Measurements from ENCODE around the gene NKAIN2.
A peak's percentile ranks its signal among the peaks of the same experiment; 100 is the strongest.

The NKAIN2 gene

DNA sequence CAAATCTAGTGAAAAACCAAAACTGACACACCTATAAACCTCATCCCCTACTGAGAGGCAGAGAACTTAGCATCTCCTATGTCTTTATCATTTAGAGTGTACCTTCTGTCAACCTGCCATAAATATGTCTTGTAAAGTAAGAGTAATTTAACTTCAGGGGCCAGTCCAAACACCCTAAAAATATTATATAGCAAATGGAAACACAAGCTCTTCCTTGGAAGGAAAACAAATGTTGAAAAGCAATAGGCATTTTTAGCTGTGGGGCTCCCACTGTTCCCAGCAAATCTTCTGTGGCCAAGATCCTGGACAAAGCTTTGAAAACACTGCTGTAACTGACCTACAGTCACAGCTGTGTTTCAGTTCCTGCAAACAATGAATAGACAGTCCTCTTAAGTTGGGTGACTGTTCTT is 1018.5 kb downstream of the NKAIN2 start (continued):
- TF ChIP-seq, protein P1, sequence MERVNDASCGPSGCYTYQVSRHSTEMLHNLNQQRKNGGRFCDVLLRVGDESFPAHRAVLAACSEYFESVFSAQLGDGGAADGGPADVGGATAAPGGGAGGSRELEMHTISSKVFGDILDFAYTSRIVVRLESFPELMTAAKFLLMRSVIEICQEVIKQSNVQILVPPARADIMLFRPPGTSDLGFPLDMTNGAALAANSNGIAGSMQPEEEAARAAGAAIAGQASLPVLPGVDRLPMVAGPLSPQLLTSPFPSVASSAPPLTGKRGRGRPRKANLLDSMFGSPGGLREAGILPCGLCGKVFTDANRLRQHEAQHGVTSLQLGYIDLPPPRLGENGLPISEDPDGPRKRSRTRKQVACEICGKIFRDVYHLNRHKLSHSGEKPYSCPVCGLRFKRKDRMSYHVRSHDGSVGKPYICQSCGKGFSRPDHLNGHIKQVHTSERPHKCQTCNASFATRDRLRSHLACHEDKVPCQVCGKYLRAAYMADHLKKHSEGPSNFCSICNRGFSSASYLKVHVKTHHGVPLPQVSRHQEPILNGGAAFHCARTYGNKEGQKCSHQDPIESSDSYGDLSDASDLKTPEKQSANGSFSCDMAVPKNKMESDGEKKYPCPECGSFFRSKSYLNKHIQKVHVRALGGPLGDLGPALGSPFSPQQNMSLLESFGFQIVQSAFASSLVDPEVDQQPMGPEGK (tag by site-specific recombination; IDR thresholded peaks at IDR 0.05), result no peak
- no peak for TF ChIP-seq ZNF214 (tag by site-specific recombination; IDR thresholded peaks at IDR 0.05; ENCODE audit: borderline replicate concordance)
- TF ChIP-seq ZNF426 (tag by site-specific recombination; IDR thresholded peaks at IDR 0.05), result no peak
- TF ChIP-seq ZNF391 (tag by site-specific recombination; IDR thresholded peaks at IDR 0.05; ENCODE audit: borderline replicate concordance, low read depth), result no peak
- no peak for TF ChIP-seq ZNF112 (tag by site-specific recombination; IDR thresholded peaks at IDR 0.05)
- TF ChIP-seq ZNF585B (tag by site-specific recombination; IDR thresholded peaks at IDR 0.05), result no peak
- TF ChIP-seq TRIM28 (IDR thresholded peaks at IDR 0.05; ENCODE audit: borderline replicate concordance, low read length), result 0 out of 2 replicates have a peak, but pooled peaks have one; percentile 73
- TF ChIP-seq ZNF596 (tag by site-specific recombination; IDR thresholded peaks at IDR 0.05), result peak; percentile 67; the same call in 1 of the 2 replicates
- TF ChIP-seq, protein P2, sequence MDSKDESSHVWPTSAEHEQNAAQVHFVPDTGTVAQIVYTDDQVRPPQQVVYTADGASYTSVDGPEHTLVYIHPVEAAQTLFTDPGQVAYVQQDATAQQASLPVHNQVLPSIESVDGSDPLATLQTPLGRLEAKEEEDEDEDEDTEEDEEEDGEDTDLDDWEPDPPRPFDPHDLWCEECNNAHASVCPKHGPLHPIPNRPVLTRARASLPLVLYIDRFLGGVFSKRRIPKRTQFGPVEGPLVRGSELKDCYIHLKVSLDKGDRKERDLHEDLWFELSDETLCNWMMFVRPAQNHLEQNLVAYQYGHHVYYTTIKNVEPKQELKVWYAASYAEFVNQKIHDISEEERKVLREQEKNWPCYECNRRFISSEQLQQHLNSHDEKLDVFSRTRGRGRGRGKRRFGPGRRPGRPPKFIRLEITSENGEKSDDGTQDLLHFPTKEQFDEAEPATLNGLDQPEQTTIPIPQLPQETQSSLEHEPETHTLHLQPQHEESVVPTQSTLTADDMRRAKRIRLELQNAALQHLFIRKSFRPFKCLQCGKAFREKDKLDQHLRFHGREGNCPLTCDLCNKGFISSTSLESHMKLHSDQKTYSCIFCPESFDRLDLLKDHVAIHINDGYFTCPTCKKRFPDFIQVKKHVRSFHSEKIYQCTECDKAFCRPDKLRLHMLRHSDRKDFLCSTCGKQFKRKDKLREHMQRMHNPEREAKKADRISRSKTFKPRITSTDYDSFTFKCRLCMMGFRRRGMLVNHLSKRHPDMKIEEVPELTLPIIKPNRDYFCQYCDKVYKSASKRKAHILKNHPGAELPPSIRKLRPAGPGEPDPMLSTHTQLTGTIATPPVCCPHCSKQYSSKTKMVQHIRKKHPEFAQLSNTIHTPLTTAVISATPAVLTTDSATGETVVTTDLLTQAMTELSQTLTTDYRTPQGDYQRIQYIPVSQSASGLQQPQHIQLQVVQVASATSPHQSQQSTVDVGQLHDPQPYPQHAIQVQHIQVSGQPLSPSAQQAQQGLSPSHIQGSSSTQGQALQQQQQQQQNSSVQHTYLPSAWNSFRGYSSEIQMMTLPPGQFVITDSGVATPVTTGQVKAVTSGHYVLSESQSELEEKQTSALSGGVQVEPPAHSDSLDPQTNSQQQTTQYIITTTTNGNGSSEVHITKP (tag by site-specific recombination; IDR thresholded peaks at IDR 0.05), result no peak
- TF ChIP-seq, protein P3, sequence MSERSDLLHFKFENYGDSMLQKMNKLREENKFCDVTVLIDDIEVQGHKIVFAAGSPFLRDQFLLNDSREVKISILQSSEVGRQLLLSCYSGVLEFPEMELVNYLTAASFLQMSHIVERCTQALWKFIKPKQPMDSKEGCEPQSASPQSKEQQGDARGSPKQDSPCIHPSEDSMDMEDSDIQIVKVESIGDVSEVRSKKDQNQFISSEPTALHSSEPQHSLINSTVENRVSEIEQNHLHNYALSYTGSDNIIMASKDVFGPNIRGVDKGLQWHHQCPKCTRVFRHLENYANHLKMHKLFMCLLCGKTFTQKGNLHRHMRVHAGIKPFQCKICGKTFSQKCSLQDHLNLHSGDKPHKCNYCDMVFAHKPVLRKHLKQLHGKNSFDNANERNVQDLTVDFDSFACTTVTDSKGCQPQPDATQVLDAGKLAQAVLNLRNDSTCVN (tag by site-specific recombination; optimal IDR thresholded peaks at IDR 0.05), result no peak
- TF ChIP-seq, protein P4, sequence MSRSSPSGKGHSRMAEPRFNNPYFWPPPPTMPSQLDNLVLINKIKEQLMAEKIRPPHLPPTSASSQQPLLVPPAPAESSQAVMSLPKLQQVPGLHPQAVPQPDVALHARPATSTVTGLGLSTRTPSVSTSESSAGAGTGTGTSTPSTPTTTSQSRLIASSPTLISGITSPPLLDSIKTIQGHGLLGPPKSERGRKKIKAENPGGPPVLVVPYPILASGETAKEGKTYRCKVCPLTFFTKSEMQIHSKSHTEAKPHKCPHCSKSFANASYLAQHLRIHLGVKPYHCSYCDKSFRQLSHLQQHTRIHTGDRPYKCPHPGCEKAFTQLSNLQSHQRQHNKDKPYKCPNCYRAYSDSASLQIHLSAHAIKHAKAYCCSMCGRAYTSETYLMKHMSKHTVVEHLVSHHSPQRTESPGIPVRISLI (tag by site-specific recombination; IDR thresholded peaks at IDR 0.05), result no peak
- TF ChIP-seq SETDB1 (IDR thresholded peaks at IDR 0.05; ENCODE audit: insufficient read length, low read length), result no peak
- TF ChIP-seq, protein P5, sequence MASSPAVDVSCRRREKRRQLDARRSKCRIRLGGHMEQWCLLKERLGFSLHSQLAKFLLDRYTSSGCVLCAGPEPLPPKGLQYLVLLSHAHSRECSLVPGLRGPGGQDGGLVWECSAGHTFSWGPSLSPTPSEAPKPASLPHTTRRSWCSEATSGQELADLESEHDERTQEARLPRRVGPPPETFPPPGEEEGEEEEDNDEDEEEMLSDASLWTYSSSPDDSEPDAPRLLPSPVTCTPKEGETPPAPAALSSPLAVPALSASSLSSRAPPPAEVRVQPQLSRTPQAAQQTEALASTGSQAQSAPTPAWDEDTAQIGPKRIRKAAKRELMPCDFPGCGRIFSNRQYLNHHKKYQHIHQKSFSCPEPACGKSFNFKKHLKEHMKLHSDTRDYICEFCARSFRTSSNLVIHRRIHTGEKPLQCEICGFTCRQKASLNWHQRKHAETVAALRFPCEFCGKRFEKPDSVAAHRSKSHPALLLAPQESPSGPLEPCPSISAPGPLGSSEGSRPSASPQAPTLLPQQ (tag by site-specific recombination; IDR thresholded peaks at IDR 0.05), result no peak
- no peak for TF ChIP-seq ZNF658 (tag by site-specific recombination; IDR thresholded peaks at IDR 0.05)
- peak; percentile 99 for TF ChIP-seq ZNF843 (tag by site-specific recombination; IDR thresholded peaks at IDR 0.05)
- TF ChIP-seq ZBTB21 (tag by site-specific recombination; IDR thresholded peaks at IDR 0.05), result no peak
- no peak for TF ChIP-seq ZBTB7A (tag by site-specific recombination; IDR thresholded peaks at IDR 0.05; ENCODE audit: low read depth)
- no peak for TF ChIP-seq ZNF777 (tag by site-specific recombination; IDR thresholded peaks at IDR 0.05; ENCODE audit: borderline replicate concordance)
- no peak for TF ChIP-seq MYNN (tag by site-specific recombination; IDR thresholded peaks at IDR 0.05; ENCODE audit: borderline replicate concordance)
- TF ChIP-seq, protein P6, sequence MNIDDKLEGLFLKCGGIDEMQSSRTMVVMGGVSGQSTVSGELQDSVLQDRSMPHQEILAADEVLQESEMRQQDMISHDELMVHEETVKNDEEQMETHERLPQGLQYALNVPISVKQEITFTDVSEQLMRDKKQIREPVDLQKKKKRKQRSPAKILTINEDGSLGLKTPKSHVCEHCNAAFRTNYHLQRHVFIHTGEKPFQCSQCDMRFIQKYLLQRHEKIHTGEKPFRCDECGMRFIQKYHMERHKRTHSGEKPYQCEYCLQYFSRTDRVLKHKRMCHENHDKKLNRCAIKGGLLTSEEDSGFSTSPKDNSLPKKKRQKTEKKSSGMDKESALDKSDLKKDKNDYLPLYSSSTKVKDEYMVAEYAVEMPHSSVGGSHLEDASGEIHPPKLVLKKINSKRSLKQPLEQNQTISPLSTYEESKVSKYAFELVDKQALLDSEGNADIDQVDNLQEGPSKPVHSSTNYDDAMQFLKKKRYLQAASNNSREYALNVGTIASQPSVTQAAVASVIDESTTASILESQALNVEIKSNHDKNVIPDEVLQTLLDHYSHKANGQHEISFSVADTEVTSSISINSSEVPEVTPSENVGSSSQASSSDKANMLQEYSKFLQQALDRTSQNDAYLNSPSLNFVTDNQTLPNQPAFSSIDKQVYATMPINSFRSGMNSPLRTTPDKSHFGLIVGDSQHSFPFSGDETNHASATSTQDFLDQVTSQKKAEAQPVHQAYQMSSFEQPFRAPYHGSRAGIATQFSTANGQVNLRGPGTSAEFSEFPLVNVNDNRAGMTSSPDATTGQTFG (tag by site-specific recombination; IDR thresholded peaks at IDR 0.05; ENCODE audit: borderline replicate concordance), result no peak
- TF ChIP-seq ZNF19 (tag by site-specific recombination; IDR thresholded peaks at IDR 0.05; ENCODE audit: low read depth), result no peak
- 0 out of 2 replicates have a peak, but pooled peaks have one; percentile 34 for TF ChIP-seq ZNF626 (tag by site-specific recombination; IDR thresholded peaks at IDR 0.05)
- TF ChIP-seq ZNF629 (tag by site-specific recombination; IDR thresholded peaks at IDR 0.05), result no peak
- TF ChIP-seq, protein P7, sequence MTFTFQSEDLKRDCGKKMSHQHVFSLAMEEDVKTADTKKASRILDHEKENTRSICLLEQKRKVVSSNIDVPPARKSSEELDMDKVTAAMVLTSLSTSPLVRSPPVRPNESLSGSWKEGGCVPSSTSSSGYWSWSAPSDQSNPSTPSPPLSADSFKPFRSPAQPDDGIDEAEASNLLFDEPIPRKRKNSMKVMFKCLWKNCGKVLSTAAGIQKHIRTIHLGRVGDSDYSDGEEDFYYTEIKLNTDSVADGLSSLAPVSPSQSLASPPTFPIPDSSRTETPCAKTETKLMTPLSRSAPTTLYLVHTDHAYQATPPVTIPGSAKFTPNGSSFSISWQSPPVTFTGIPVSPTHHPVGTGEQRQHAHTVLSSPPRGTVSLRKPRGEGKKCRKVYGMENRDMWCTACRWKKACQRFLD (tag by site-specific recombination; IDR thresholded peaks at IDR 0.05), result no peak
- TF ChIP-seq ZNF140 (tag by site-specific recombination; IDR thresholded peaks at IDR 0.05), result no peak
